KBM-7 (cell line): Measurements from ENCODE around the gene ATP8B1.

ENCODE experiments used
- DNase-seq: peaks from one replicate; pipeline ENCODE4 v3.0.0-alpha.2; 2015
- in situ Hi-C: fragments of 300-500 bp; cut with MboI; formaldehyde crosslinking; loops from 2 replicates; pipeline ENCODE4 v1.14.3; 2020; ENCODE audit warnings: low sequenced_read_pairs, low pct_unique_long_range_greater_than_20kb, mixed read lengths

ATP8B1 gene

GRCh38 chr18:57697426-57697825, 105.7 kb downstream of the ATP8B1 start:
- no peak for DNase-seq
- in situ Hi-C loops = no loop called here

- in situ Hi-C loops = no loop called here
- DNase-seq = no peak
Observed at GRCh38 chr18:57696271-57696670, 106.8 kb downstream of the ATP8B1 start.

- in situ Hi-C loops = no loop called here
- no peak for DNase-seq
Observed at GRCh38 chr18:57691363-57691762, 111.8 kb downstream of the ATP8B1 start.

GRCh38 chr18:57687970-57688369, 115.1 kb downstream of the ATP8B1 start:
- in situ Hi-C loops = no loop called here
- no peak for DNase-seq

- DNase-seq = no peak
- in situ Hi-C loops = no loop called here
Observed at GRCh38 chr18:57683470-57683869, 119.6 kb downstream of the ATP8B1 start.

GRCh38 chr18:57677262-57678211, 125.6 kb downstream of the ATP8B1 start:
- no peak for DNase-seq
- in situ Hi-C loops = no loop called here

- no peak for DNase-seq
- in situ Hi-C loops = no loop called here
Observed at GRCh38 chr18:57674891-57675290, 128.2 kb downstream of the ATP8B1 start.

GRCh38 chr18:57670046-57670445, 133.1 kb downstream of the ATP8B1 start:
- no peak for DNase-seq
- in situ Hi-C loops = no loop called here

- peak; percentile 42 for DNase-seq
- in situ Hi-C loops = no loop called here
Observed at GRCh38 chr18:57668021-57668420, 135.1 kb downstream of the ATP8B1 start.

GRCh38 chr18:57666818-57667497, 136.2 kb downstream of the ATP8B1 start:
- peak; percentile 75 for DNase-seq
- in situ Hi-C loops = no loop called here

GRCh38 chr18:57664568-57665165, 138.4 kb downstream of the ATP8B1 start:
- DNase-seq = no peak
- in situ Hi-C loops = no loop called here

- in situ Hi-C loops = no loop called here
- peak; percentile 41 for DNase-seq
Observed at GRCh38 chr18:57660961-57661360, 142.2 kb downstream of the ATP8B1 start.

GRCh38 chr18:57659460-57660102, 143.5 kb downstream of the ATP8B1 start:
- in situ Hi-C loops = no loop called here

GRCh38 chr18:57657542-57657941, 145.6 kb downstream of the ATP8B1 start:
- in situ Hi-C loops = no loop called here
- DNase-seq = no peak

More at GRCh38 chr18:57659460-57660102, 143.5 kb downstream of the ATP8B1 start:
- DNase-seq = no peak

GRCh38 chr18:57655740-57656139, 147.4 kb downstream of the ATP8B1 start:
- peak; percentile 33 for DNase-seq
- in situ Hi-C loops = no loop called here

- no peak for DNase-seq
- in situ Hi-C loops = no loop called here
Observed at GRCh38 chr18:57651914-57652313, 151.2 kb downstream of the ATP8B1 start.

- in situ Hi-C loops = no loop called here
- no peak for DNase-seq
Observed at GRCh38 chr18:57649556-57650500, 153.3 kb downstream of the ATP8B1 start.

- in situ Hi-C loops = no loop called here
Observed at GRCh38 chr18:57648414-57648813, 154.7 kb downstream of the ATP8B1 start.

More at GRCh38 chr18:57648414-57648813, 154.7 kb downstream of the ATP8B1 start:
- no peak for DNase-seq
